ENCODE measurements around the gene SHROOM3.

The SHROOM3 gene

GRCh38 chr4:76681996-76682395 is 247.0 kb downstream of the SHROOM3 start:
- H3K27ac Mint-ChIP-seq: no peak overlapping the region
- DNase-seq (no peak), ATAC-seq (no peak)
- H3K9me3 Mint-ChIP-seq: no peaks in the 10 kb centered on the region
- H3K36me3 Mint-ChIP-seq (ENCODE audit: low read depth): no peaks in the 10 kb centered on the region
- peaks cover 27% of the 10 kb centered on the region for H3K27me3 Mint-ChIP-seq
- no peaks in the 10 kb centered on the region for H3K4me1 Mint-ChIP-seq
- H3K4me3 Mint-ChIP-seq: no peak overlapping the region

- Mint-ChIP-seq H3K36me3 (ENCODE audit: low read depth) (no peaks in the 10 kb centered on the region), H3K4me1 (no peaks in the 10 kb centered on the region), H3K27ac (no peak overlapping the region), H3K27me3 (peaks cover 36% of the 10 kb centered on the region), H3K4me3 (no peak overlapping the region), H3K9me3 (no peaks in the 10 kb centered on the region)
- DNase-seq: no peak
- ATAC-seq: no peak
Measured at GRCh38 chr4:76683144-76683543, 248.1 kb downstream of the SHROOM3 start.

GRCh38 chr4:76687746-76688448 is 252.9 kb downstream of the SHROOM3 start:
- ATAC-seq: no peak
- peaks cover 78% of the 10 kb centered on the region for H3K27me3 Mint-ChIP-seq
- H3K4me1 Mint-ChIP-seq: peaks cover 15% of the 10 kb centered on the region
- H3K36me3 Mint-ChIP-seq (ENCODE audit: low read depth): no peaks in the 10 kb centered on the region
- no peak for DNase-seq
- H3K9me3 Mint-ChIP-seq: no peaks in the 10 kb centered on the region
- H3K27ac Mint-ChIP-seq: no peak overlapping the region
- no peak overlapping the region for H3K4me3 Mint-ChIP-seq

- ATAC-seq (no peak), DNase-seq (no peak)
- peaks cover 78% of the 10 kb centered on the region for H3K27me3 Mint-ChIP-seq
- H3K4me3 Mint-ChIP-seq: peak overlapping the region; percentile 43
- no peaks in the 10 kb centered on the region for H3K9me3 Mint-ChIP-seq
- H3K4me1 Mint-ChIP-seq: peaks cover 15% of the 10 kb centered on the region
- H3K36me3 Mint-ChIP-seq (ENCODE audit: low read depth): no peaks in the 10 kb centered on the region
- H3K27ac Mint-ChIP-seq: no peak overlapping the region
Measured at GRCh38 chr4:76688619-76689144, 253.7 kb downstream of the SHROOM3 start.

GRCh38 chr4:76689145-76689817 is 254.3 kb downstream of the SHROOM3 start:
- DNase-seq (peak; percentile 22), ATAC-seq (peak; percentile 74)
- H3K4me1 Mint-ChIP-seq: peaks cover 15% of the 10 kb centered on the region
- H3K9me3 Mint-ChIP-seq: no peaks in the 10 kb centered on the region
- no peaks in the 10 kb centered on the region for H3K36me3 Mint-ChIP-seq (ENCODE audit: low read depth)
- peak overlapping the region; percentile 66 for H3K4me3 Mint-ChIP-seq
- H3K27me3 Mint-ChIP-seq: peaks cover 73% of the 10 kb centered on the region
- no peak overlapping the region for H3K27ac Mint-ChIP-seq

- no peak for DNase-seq
- H3K4me3 Mint-ChIP-seq: peak overlapping the region; percentile 66
- peaks cover 69% of the 10 kb centered on the region for H3K27me3 Mint-ChIP-seq
- H3K9me3 Mint-ChIP-seq: no peaks in the 10 kb centered on the region
- H3K27ac Mint-ChIP-seq: no peak overlapping the region
- peaks cover 15% of the 10 kb centered on the region for H3K4me1 Mint-ChIP-seq
- H3K36me3 Mint-ChIP-seq (ENCODE audit: low read depth): no peaks in the 10 kb centered on the region
- no peak for ATAC-seq
Measured at GRCh38 chr4:76690011-76690905, 255.2 kb downstream of the SHROOM3 start.

- no peak for DNase-seq
- no peak overlapping the region for H3K4me3 Mint-ChIP-seq
- H3K36me3 Mint-ChIP-seq (ENCODE audit: low read depth): no peaks in the 10 kb centered on the region
- no peak for ATAC-seq
- peaks cover 70% of the 10 kb centered on the region for H3K27me3 Mint-ChIP-seq
- no peak overlapping the region for H3K27ac Mint-ChIP-seq
- peaks cover 15% of the 10 kb centered on the region for H3K4me1 Mint-ChIP-seq
- no peaks in the 10 kb centered on the region for H3K9me3 Mint-ChIP-seq
Measured at GRCh38 chr4:76690906-76691275, 255.9 kb downstream of the SHROOM3 start.

GRCh38 chr4:76691807-76692582 is 257.0 kb downstream of the SHROOM3 start:
- H3K36me3 Mint-ChIP-seq (ENCODE audit: low read depth): no peaks in the 10 kb centered on the region
- DNase-seq (no peak), ATAC-seq (no peak)
- H3K27me3 Mint-ChIP-seq: peaks cover 72% of the 10 kb centered on the region
- no peaks in the 10 kb centered on the region for H3K9me3 Mint-ChIP-seq
- no peak overlapping the region for H3K4me3 Mint-ChIP-seq
- H3K4me1 Mint-ChIP-seq: peaks cover 15% of the 10 kb centered on the region
- H3K27ac Mint-ChIP-seq: no peak overlapping the region

- no peak overlapping the region for H3K4me3 Mint-ChIP-seq
- H3K9me3 Mint-ChIP-seq: no peaks in the 10 kb centered on the region
- DNase-seq (no peak), ATAC-seq (no peak)
- no peak overlapping the region for H3K27ac Mint-ChIP-seq
- peaks cover 66% of the 10 kb centered on the region for H3K27me3 Mint-ChIP-seq
- H3K4me1 Mint-ChIP-seq: peaks cover 15% of the 10 kb centered on the region
- H3K36me3 Mint-ChIP-seq (ENCODE audit: low read depth): no peaks in the 10 kb centered on the region
Measured at GRCh38 chr4:76692761-76693160, 257.7 kb downstream of the SHROOM3 start.

- ATAC-seq: no peak
- Mint-ChIP-seq H3K27ac (no peak overlapping the region), H3K27me3 (peaks cover 53% of the 10 kb centered on the region), H3K36me3 (ENCODE audit: low read depth) (no peaks in the 10 kb centered on the region), H3K4me3 (no peak overlapping the region), H3K4me1 (peaks cover 9% of the 10 kb centered on the region), H3K9me3 (no peaks in the 10 kb centered on the region)
- DNase-seq: no peak
Measured at GRCh38 chr4:76694056-76694455, 259.0 kb downstream of the SHROOM3 start.

GRCh38 chr4:76696109-76696508 is 261.1 kb downstream of the SHROOM3 start:
- no peak overlapping the region for H3K4me3 Mint-ChIP-seq
- ATAC-seq (no peak), DNase-seq (no peak)
- no peaks in the 10 kb centered on the region for H3K9me3 Mint-ChIP-seq
- H3K27ac Mint-ChIP-seq: no peak overlapping the region
- no peaks in the 10 kb centered on the region for H3K4me1 Mint-ChIP-seq
- peaks cover 38% of the 10 kb centered on the region for H3K27me3 Mint-ChIP-seq
- H3K36me3 Mint-ChIP-seq (ENCODE audit: low read depth): no peaks in the 10 kb centered on the region

GRCh38 chr4:76697129-76697803 is 262.2 kb downstream of the SHROOM3 start:
- H3K9me3 Mint-ChIP-seq: no peaks in the 10 kb centered on the region
- H3K27me3 Mint-ChIP-seq: peaks cover 27% of the 10 kb centered on the region
- H3K27ac Mint-ChIP-seq: no peak overlapping the region
- H3K4me1 Mint-ChIP-seq: no peaks in the 10 kb centered on the region
- no peak for ATAC-seq
- H3K4me3 Mint-ChIP-seq: no peak overlapping the region
- DNase-seq: no peak
- no peaks in the 10 kb centered on the region for H3K36me3 Mint-ChIP-seq (ENCODE audit: low read depth)

GRCh38 chr4:76698141-76698540 is 263.1 kb downstream of the SHROOM3 start:
- Mint-ChIP-seq H3K9me3 (no peaks in the 10 kb centered on the region), H3K27me3 (peaks cover 19% of the 10 kb centered on the region), H3K4me3 (no peak overlapping the region), H3K4me1 (no peaks in the 10 kb centered on the region), H3K27ac (no peak overlapping the region), H3K36me3 (ENCODE audit: low read depth) (no peaks in the 10 kb centered on the region)
- DNase-seq (no peak), ATAC-seq (no peak)
